Measurements from ENCODE around the gene MRRF.

Gene MRRF

DNA sequence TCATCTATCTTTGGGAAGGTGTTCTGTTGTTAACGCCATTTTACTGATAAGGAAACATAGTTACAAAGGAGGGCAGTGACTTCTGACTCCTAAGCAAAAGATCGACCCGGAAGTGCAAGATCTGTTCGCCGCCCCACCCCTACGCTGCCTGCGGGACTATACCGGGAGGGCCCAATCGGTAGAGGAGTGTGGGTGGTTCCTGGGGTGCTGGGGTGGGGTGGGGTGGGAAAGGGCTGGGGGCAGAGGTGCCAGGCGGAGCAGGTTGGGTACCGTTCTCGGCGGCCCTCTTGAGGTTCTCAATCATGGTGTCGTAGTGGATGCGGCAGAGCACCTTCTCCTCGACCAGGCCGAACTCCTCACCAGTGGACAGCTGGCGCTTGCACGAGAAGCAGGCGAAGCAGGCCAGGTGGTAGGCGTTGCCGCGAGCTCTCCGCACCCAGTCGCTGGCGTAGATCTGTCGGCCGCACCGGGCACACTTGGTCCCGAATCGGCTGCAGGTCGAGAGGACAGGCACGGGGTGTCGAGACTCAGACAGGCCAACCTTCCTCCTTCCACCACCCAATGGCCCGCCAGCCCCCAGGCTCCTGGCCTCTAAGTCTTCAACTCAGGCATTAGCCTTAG is 47.8 kb upstream of the MRRF start:
- Histone ChIP-seq H4K20me1 (ENCODE audit: control insufficient read depth, insufficient read depth, low read depth, low read length) (no peaks in the 10 kb centered on the region), H3K9me2 (replicated peaks; ENCODE audit: control insufficient read depth, low read length) (no peaks in the 10 kb centered on the region), H3K36me3 (ENCODE audit: control insufficient read depth, low read length) (no peaks in the 10 kb centered on the region), H3K4me3 (ENCODE audit: low read length) (no peak overlapping the region), H3K4me2 (ENCODE audit: low read length) (no peak overlapping the region), H3K27ac (ENCODE audit: low read depth, low read length) (no peak overlapping the region), H3K79me2 (ENCODE audit: control insufficient read depth, low read length) (no peaks in the 10 kb centered on the region), H3F3A (ENCODE audit: control insufficient read depth, insufficient read depth) (no peaks in the 10 kb centered on the region), H3K27me3 (ENCODE audit: control insufficient read depth, low read length) (peaks cover 31% of the 10 kb centered on the region), H3K4me1 (ENCODE audit: control insufficient read depth, low read length) (no peaks in the 10 kb centered on the region), H3K9me3 (ENCODE audit: control insufficient read depth, insufficient read depth, low read length) (no peaks in the 10 kb centered on the region)
- TF ChIP-seq EZH2phosphoT487 (IDR thresholded peaks at IDR 0.05; ENCODE audit: borderline replicate concordance, low read length) (no peak), CTCF (IDR thresholded peaks at IDR 0.05; ENCODE audit: low read depth, low read length, poor library complexity, severe bottlenecking) (no peak)

DNA sequence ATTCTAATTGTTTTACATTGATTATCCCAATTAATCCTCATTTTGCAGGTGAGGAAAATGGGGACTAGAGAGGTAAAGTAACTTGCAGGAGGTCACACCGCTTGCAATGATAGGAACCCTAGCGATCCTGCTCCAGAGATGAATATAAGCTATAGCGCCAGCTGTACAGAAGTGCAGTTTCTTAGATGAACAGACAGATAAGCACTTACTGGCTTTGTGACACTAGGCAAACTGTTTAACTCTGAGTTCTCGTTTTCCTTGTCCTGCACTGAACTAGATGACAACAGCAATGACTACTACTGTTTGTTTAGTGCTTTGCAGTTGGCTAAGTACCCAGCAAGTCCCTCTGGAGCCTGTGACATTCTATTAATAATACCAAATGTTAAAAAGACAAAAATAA is 47.0 kb upstream of the MRRF start:
- H3K9me2 ChIP-seq (replicated peaks; ENCODE audit: control insufficient read depth, low read length) = no peaks in the 10 kb centered on the region
- no peak overlapping the region for H3K4me3 ChIP-seq (ENCODE audit: low read length)
- no peak overlapping the region for H3K4me2 ChIP-seq (ENCODE audit: low read length)
- no peaks in the 10 kb centered on the region for H4K20me1 ChIP-seq (ENCODE audit: control insufficient read depth, insufficient read depth, low read depth, low read length)
- peaks cover 34% of the 10 kb centered on the region for H3K27me3 ChIP-seq (ENCODE audit: control insufficient read depth, low read length)
- H3K36me3 ChIP-seq (ENCODE audit: control insufficient read depth, low read length) = no peaks in the 10 kb centered on the region
- no peaks in the 10 kb centered on the region for H3K9me3 ChIP-seq (ENCODE audit: control insufficient read depth, insufficient read depth, low read length)
- H3F3A ChIP-seq (ENCODE audit: control insufficient read depth, insufficient read depth) = no peaks in the 10 kb centered on the region
- no peak overlapping the region for H3K27ac ChIP-seq (ENCODE audit: low read depth, low read length)
- H3K79me2 ChIP-seq (ENCODE audit: control insufficient read depth, low read length) = no peaks in the 10 kb centered on the region
- no peaks in the 10 kb centered on the region for H3K4me1 ChIP-seq (ENCODE audit: control insufficient read depth, low read length)
- no peak for TF ChIP-seq CTCF (IDR thresholded peaks at IDR 0.05; ENCODE audit: low read depth, low read length, poor library complexity, severe bottlenecking)
- no peak for TF ChIP-seq EZH2phosphoT487 (IDR thresholded peaks at IDR 0.05; ENCODE audit: borderline replicate concordance, low read length)

GRCh38 chr9:122218071-122218934 is 46.4 kb upstream of the MRRF start:
- Histone ChIP-seq H3K4me3 (ENCODE audit: low read length) (no peak overlapping the region), H3K4me1 (ENCODE audit: control insufficient read depth, low read length) (no peaks in the 10 kb centered on the region), H3K4me2 (ENCODE audit: low read length) (no peak overlapping the region), H3K9me2 (replicated peaks; ENCODE audit: control insufficient read depth, low read length) (no peaks in the 10 kb centered on the region), H4K20me1 (ENCODE audit: control insufficient read depth, insufficient read depth, low read depth, low read length) (no peaks in the 10 kb centered on the region), H3K27me3 (ENCODE audit: control insufficient read depth, low read length) (peaks cover 34% of the 10 kb centered on the region), H3K27ac (ENCODE audit: low read depth, low read length) (no peak overlapping the region), H3K79me2 (ENCODE audit: control insufficient read depth, low read length) (no peaks in the 10 kb centered on the region), H3K9me3 (ENCODE audit: control insufficient read depth, insufficient read depth, low read length) (no peaks in the 10 kb centered on the region), H3F3A (ENCODE audit: control insufficient read depth, insufficient read depth) (no peaks in the 10 kb centered on the region), H3K36me3 (ENCODE audit: control insufficient read depth, low read length) (no peaks in the 10 kb centered on the region)
- TF ChIP-seq EZH2phosphoT487 (IDR thresholded peaks at IDR 0.05; ENCODE audit: borderline replicate concordance, low read length) (no peak), CTCF (IDR thresholded peaks at IDR 0.05; ENCODE audit: low read depth, low read length, poor library complexity, severe bottlenecking) (no peak)

Measured in DOHH2 (cell line).